GM23338 (cell line): Measurements from ENCODE around the gene CACNA1C. TPM values are rescaled to one million over a fixed set of nuclear protein-coding genes. Genes with fewer than 3 reads are reported as not detected.

ENCODE experiments used
- ATAC-seq: fragments of 200-7000 bp; cut with Tn5 transposase; 3 replicates; pipeline ENCODE4 v1.9.1; 2020
- DNase-seq: peaks from one replicate; pipeline ENCODE4 v3.0.0-alpha.2; 2015; ENCODE audit warnings: low spot score
- H2AFZ ChIP-seq: fragments of 200-600 bp; sonication (generic); 2 replicates; pipeline ENCODE4 v1.8.0; 2016; ENCODE audit warnings: antibody characterized with exemption, mild to moderate bottlenecking, moderate library complexity
- H3F3A ChIP-seq: fragments of 200-600 bp; sonication (generic); replicated peaks from 2 replicates; pipeline ENCODE4 v1.8.0; 2017; ENCODE audit warnings: antibody characterized with exemption, mixed run types, low read depth
- H3K27ac ChIP-seq: fragments of 200-600 bp; sonication (generic); 2 replicates; pipeline ENCODE4 v1.6.1; 2016; ENCODE audit warnings: low read depth
- H3K27me3 ChIP-seq: fragments of 200-600 bp; sonication (generic); 2 replicates; pipeline ENCODE4 v1.8.0; 2016; ENCODE audit warnings: mild to moderate bottlenecking, mixed run types, moderate library complexity; ENCODE audit not compliant: insufficient read depth
- H3K36me3 ChIP-seq: fragments of 200-600 bp; sonication (generic); 2 replicates; pipeline ENCODE4 v1.8.0; 2016; ENCODE audit warnings: mild to moderate bottlenecking; ENCODE audit not compliant: insufficient read depth
- H3K4me1 ChIP-seq: fragments of 200-600 bp; sonication (generic); 2 replicates; pipeline ENCODE4 v1.8.0; 2016; ENCODE audit warnings: mild to moderate bottlenecking, moderate library complexity; ENCODE audit not compliant: insufficient read depth
- H3K4me2 ChIP-seq: fragments of 200-600 bp; sonication (generic); 2 replicates; pipeline ENCODE4 v1.7.1; 2017; ENCODE audit warnings: mixed run types
- H3K4me3 ChIP-seq: fragments of 200-600 bp; sonication (generic); 2 replicates; pipeline ENCODE4 v1.6.1; 2016; ENCODE audit warnings: mixed run types
- H3K79me2 ChIP-seq: fragments of 200-600 bp; sonication (generic); replicated peaks from 2 replicates; pipeline ENCODE4 v1.8.0; 2017; ENCODE audit warnings: mild to moderate bottlenecking; ENCODE audit not compliant: insufficient read depth
- H3K9me2 ChIP-seq: fragments of 200-600 bp; sonication (generic); 2 replicates; pipeline ENCODE4 v1.8.0; 2017; ENCODE audit not compliant: insufficient read depth
- H4K20me1 ChIP-seq: fragments of 200-600 bp; sonication (generic); replicated peaks from 2 replicates; pipeline ENCODE4 v1.8.0; 2017; ENCODE audit warnings: mild to moderate bottlenecking; ENCODE audit not compliant: insufficient read depth
- H3K27ac Mint-ChIP-seq: 2 replicates; pipeline ENCODE4 v1.8.0; 2020; ENCODE audit warnings: inconsistent platforms, mild to moderate bottlenecking, moderate library complexity, mixed read lengths
- H3K27me3 Mint-ChIP-seq: 3 replicates; pipeline ENCODE4 v1.8.0; 2022; ENCODE audit warnings: low read depth, mild to moderate bottlenecking, moderate library complexity, mixed read lengths, inconsistent platforms; ENCODE audit not compliant: insufficient read depth, poor library complexity
- H3K36me3 Mint-ChIP-seq: 3 replicates; pipeline ENCODE4 v1.8.0; 2021; ENCODE audit warnings: low read depth, mild to moderate bottlenecking, inconsistent platforms, moderate library complexity, mixed read lengths
- H3K4me1 Mint-ChIP-seq: 3 replicates; pipeline ENCODE4 v1.8.0; 2020; ENCODE audit warnings: mild to moderate bottlenecking, inconsistent platforms, mixed read lengths
- H3K4me3 Mint-ChIP-seq: 3 replicates; pipeline ENCODE4 v1.8.0; 2021; ENCODE audit warnings: moderate library complexity, mild to moderate bottlenecking, inconsistent platforms, mixed read lengths
- H3K9me3 Mint-ChIP-seq: 3 replicates; pipeline ENCODE4 v1.8.0; 2020; ENCODE audit warnings: moderate library complexity, mild to moderate bottlenecking, inconsistent platforms, mixed read lengths
- CREB1 ChIP-seq: fragments of 250-450 bp; sonication (Bioruptor Pico); IDR thresholded peaks from 2 replicates; pipeline ENCODE4 v1.5.0; 2020; ENCODE audit warnings: low read depth, mild to moderate bottlenecking, moderate library complexity
- CTCF ChIP-seq, 2 experiments: fragments of 200-600 bp in 1 of 2; sonication (generic) in 1 of 2; conservative IDR thresholded peaks; 2 replicates each; pipeline versions ENCODE4 v1.5.1 to v1.6.1; 2016 to 2017; ENCODE audit warnings: antibody characterized with exemption in 2 of 2, low read depth in 2 of 2, mild to moderate bottlenecking in 2 of 2, moderate library complexity in 1 of 2
- ETS1 ChIP-seq: IDR thresholded peaks from 2 replicates; pipeline ENCODE4 v1.6.1; 2016; ENCODE audit warnings: antibody characterized with exemption
- EZH2 ChIP-seq: fragments of 200-600 bp; sonication (generic); IDR thresholded peaks from one replicate; pipeline ENCODE4 v1.8.0; 2017; ENCODE audit warnings: antibody characterized with exemption, mild to moderate bottlenecking, low read depth; ENCODE audit not compliant: unreplicated experiment
- EZH2phosphoT487 ChIP-seq: fragments of 200-600 bp; sonication (generic); IDR thresholded peaks from one replicate; pipeline ENCODE4 v1.8.1; 2018; ENCODE audit warnings: antibody characterized with exemption; ENCODE audit not compliant: unreplicated experiment
- JUNB ChIP-seq: IDR thresholded peaks from one replicate; pipeline ENCODE4 v1.6.1; 2016; ENCODE audit warnings: antibody characterized with exemption; ENCODE audit not compliant: unreplicated experiment
- NANOG ChIP-seq: IDR thresholded peaks from 2 replicates; pipeline ENCODE4 v1.6.1; 2016; ENCODE audit warnings: antibody characterized with exemption, borderline replicate concordance
- POLR2AphosphoS5 ChIP-seq: IDR thresholded peaks from 2 replicates; pipeline ENCODE4 v1.6.1; 2016; ENCODE audit warnings: antibody characterized with exemption, low read depth
- REST ChIP-seq: IDR thresholded peaks from one replicate; pipeline ENCODE4 v1.6.1; 2018; ENCODE audit warnings: antibody characterized with exemption; ENCODE audit not compliant: unreplicated experiment
- STAT1 ChIP-seq: IDR thresholded peaks from one replicate; pipeline ENCODE4 v1.6.1; 2016; ENCODE audit warnings: antibody characterized with exemption; ENCODE audit not compliant: unreplicated experiment
- ZNF114 ChIP-seq: fragments of 250-450 bp; sonication (Bioruptor Pico); IDR thresholded peaks from 2 replicates; pipeline ENCODE4 v1.5.0; 2020; ENCODE audit warnings: mild to moderate bottlenecking, moderate library complexity
- ZNF331 ChIP-seq: fragments of 250-450 bp; sonication (Bioruptor Pico); IDR thresholded peaks from 2 replicates; pipeline ENCODE4 v1.5.0; 2020; ENCODE audit warnings: low read depth, mild to moderate bottlenecking, moderate library complexity
- ZNF462 ChIP-seq: fragments of 250-450 bp; sonication (Bioruptor Pico); IDR thresholded peaks from 2 replicates; pipeline ENCODE4 v1.5.0; 2020; ENCODE audit warnings: mild to moderate bottlenecking, moderate library complexity
- polyA plus RNA-seq: library from polyadenylated mRNA; unstranded; fragments of >200 nt; fragmentation: Nextera tagmentation; extraction: Ambion mirVana; gene quantifications from 2 replicates; pipeline ENCODE4 v1.2.1, GENCODE V29; 2016
- total RNA-seq: library from RNA; depleted of rRNA; stranded (reverse); fragments of >200 nt; shearing (Covaris generic); gene quantifications from 2 replicates; pipeline ENCODE4 v1.2.3, GENCODE V29; 2014

CACNA1C gene
- total and polyA plus RNA-seq, 2 experiments from 2014 or later = 0.78 to 2.1 TPM

- Histone ChIP-seq H3F3A (no peaks in the 10 kb centered on the region; the same call in 1 of the 2 replicates), H4K20me1 (no peaks in the 10 kb centered on the region), H3K4me1 (peaks cover 15% of the 10 kb centered on the region), H3K4me3 (no peak overlapping the region), H3K79me2 (no peaks in the 10 kb centered on the region), H3K9me2 (no peaks in the 10 kb centered on the region), H3K4me2 (peak overlapping the region; percentile 14; the same call in 1 of the 2 replicates), H3K36me3 (no peaks in the 10 kb centered on the region), H3K27ac (no peak overlapping the region), H3K27me3 (no peaks in the 10 kb centered on the region), H2AFZ (no peak overlapping the region)
- Mint-ChIP-seq H3K27me3 (peaks cover 26% of the 10 kb centered on the region), H3K4me3 (no peak overlapping the region), H3K27ac (no peak overlapping the region), H3K9me3 (peaks cover 7% of the 10 kb centered on the region), H3K4me1 (peaks cover 18% of the 10 kb centered on the region), H3K36me3 (peaks cover 4% of the 10 kb centered on the region)
- peak; percentile 56 for ATAC-seq
- peak; percentile 32 for DNase-seq
- TF ChIP-seq EZH2phosphoT487 (no peak), REST (no peak), STAT1 (no peak), CREB1 (CRISPR knock-in tag) (no peak), ETS1 (no peak), POLR2AphosphoS5 (no peak), ZNF462 (no peak), JUNB (no peak), NANOG (no peak), ZNF114 (CRISPR knock-in tag) (no peak), CTCF (conservative IDR thresholded peaks at IDR 0.05; ENCODE audit: low read depth in 2 of 2) (no peak), EZH2 (no peak), ZNF331 (CRISPR knock-in tag) (no peak)
These were observed 630.7 kb downstream of the CACNA1C start for GRCh38 chr12:2683283-2684025.
